Mucosa of stomach (tissue), 1 donor: ENCODE measurements around the gene CD22.

Experiments used
- H3K27me3 ChIP-seq: one replicate; pipeline ENCODE4 v1.7.0; 2013; ENCODE audit warnings: mild to moderate bottlenecking, low read length; ENCODE audit not compliant: control insufficient read depth, insufficient read depth
- H3K36me3 ChIP-seq: one replicate; pipeline ENCODE4 v1.7.0; 2013; ENCODE audit warnings: low read length; ENCODE audit not compliant: control insufficient read depth, insufficient read depth
- H3K4me1 ChIP-seq: one replicate; pipeline ENCODE4 v1.7.0; 2013; ENCODE audit warnings: mild to moderate bottlenecking, low read length; ENCODE audit not compliant: control insufficient read depth, insufficient read depth
- H3K4me3 ChIP-seq: one replicate; pipeline ENCODE4 v1.7.0; 2013; ENCODE audit warnings: low read length
- H3K9ac ChIP-seq: one replicate; pipeline ENCODE4 v1.7.0; 2013; ENCODE audit warnings: mild to moderate bottlenecking, low read length, moderate library complexity
- H3K9me3 ChIP-seq: one replicate; pipeline ENCODE4 v1.7.0; 2013; ENCODE audit warnings: mild to moderate bottlenecking, low read length, moderate library complexity; ENCODE audit not compliant: control insufficient read depth
- donor health status: Pancreatic carcinoma.

Gene CD22

DNA sequence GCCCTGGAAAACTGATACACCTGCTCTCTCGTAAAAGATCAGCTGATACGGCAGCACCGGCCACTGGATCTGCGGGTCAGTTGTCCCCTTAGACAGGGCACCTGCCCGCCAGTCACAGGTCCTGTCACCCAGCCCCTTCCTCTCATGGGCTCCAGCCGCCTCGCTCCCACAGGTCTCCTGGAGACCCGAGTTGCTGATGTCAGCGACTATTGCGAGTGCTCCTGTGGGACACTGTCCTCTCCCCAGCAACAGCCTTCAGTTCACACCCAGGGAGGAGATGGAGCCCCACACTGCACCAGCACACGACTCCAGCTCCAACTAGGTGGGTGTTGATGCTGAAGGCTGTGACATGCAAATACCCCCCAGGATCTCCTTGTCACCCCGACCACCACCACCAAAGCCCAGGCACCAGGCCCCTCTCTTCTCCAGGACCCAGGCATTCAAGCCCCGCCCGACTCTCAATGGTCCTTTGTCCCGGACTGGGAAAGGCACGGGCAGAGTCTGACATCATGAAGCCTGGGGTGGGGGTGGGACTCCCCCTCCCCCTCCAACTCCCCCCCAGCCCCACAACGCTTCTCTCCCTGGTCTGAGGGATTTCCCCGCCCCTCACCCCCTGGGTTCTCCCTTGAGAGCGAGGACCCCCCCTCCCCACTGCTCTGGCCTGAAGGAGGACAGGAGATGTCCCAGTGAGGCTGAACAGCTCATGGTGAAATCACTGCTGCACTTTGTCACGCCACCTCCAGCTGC, 38.4 kb upstream of the CD22 start:
- Histone ChIP-seq H3K4me1 (no peaks in the 10 kb centered on the region), H3K9ac (no peak overlapping the region), H3K4me3 (no peak overlapping the region), H3K27me3 (peaks cover 15% of the 10 kb centered on the region), H3K36me3 (no peaks in the 10 kb centered on the region), H3K9me3 (no peaks in the 10 kb centered on the region)

DNA sequence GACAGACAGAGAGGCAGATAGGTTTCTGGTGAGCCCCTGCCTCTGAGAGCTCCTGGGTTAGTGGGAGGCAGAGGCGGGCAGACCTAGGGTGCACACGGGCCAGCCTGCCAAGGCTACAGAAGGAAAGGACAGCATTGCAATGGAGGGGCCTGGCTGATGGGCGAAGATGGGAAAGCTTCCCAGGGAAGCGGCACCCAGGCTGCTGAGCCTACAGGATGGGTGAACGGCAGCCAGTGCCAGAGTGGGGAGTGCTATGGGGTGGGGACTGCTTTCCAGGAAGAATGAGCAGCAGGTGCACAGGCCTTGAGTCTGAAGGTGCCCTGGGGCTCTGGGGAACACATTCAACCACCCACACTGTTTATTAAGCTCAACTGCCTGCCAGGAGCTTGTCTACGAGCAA, 37.7 kb upstream of the CD22 start:
- Histone ChIP-seq H3K9me3 (no peaks in the 10 kb centered on the region), H3K9ac (no peak overlapping the region), H3K4me1 (no peaks in the 10 kb centered on the region), H3K36me3 (no peaks in the 10 kb centered on the region), H3K4me3 (no peak overlapping the region), H3K27me3 (peaks cover 15% of the 10 kb centered on the region)

DNA sequence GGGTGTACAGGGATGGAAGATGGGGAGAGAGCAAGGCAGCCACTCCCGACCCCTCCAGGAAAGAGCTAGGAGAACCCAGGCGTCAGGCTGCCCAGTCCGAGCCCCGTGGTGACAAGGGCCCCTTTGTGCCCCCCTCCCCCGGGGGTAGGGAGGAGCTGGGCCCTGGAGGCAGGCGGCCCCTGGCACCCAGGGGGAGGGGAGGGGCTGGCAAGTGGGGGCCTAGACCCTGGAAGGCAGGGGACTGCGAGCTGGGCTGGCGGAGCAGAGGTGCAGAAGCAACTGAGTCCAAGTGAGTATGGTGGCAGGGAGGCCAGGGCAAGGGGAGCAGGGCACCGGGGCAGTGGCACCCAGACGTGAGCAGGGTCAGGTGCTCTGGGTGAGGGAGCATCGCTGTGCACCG, 37.1 kb upstream of the CD22 start, which contains the start of gene MAG:
Gene MAG (plus strand): TSS at position 246 of the 400 bp plus-strand sequence. CDS start 3,248 bp downstream, outside the sequence.
- Histone ChIP-seq H3K36me3 (no peaks in the 10 kb centered on the region), H3K27me3 (peaks cover 15% of the 10 kb centered on the region), H3K4me3 (no peak within 1 kb of the TSS), H3K9me3 (no peaks in the 10 kb centered on the region), H3K9ac (no peak within 1 kb of the TSS), H3K4me1 (no peaks in the 10 kb centered on the region)

DNA sequence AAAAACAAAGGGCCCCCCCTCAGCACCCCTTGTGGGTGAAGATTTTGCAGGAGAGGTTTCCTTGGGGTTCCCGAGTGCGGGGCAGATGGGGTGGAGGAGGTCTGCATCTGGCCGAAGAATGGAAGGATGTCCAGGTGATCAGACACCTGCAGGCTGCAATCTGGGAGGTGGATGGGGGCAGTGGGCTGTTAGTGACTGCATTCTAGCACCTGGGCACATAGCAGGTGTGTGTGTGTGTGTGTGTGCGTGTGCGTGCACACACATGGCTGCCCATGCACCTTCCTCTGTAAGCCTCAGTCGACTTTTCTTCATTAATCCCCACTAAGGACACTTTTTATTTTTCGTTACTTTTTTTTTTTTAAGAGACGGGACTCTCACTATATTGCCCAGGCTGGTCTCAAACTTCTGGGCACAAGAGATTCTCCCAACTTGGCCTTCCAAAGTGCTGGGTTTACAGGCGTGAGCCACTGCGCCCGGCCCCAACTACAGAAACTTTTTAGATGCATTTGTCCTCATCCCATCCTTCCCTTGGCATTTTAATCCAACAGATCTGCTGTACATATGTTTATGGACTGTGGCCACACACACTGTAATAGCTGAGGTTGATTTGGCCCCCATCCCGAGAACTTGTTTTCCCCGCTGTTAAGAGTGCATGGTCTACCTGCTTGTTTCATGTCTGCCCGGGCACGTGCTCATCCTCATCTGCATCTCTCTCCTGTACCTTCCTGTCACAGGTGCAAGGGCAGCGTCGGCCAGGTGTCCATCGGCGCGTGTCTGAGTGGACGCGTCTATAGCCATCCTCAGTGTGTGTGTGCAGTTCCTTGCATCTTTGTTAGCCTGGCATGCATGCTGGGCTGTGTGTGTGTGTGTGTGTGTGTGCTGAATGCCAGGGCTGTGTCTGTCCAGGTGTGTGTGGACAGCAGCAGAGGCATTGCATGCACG, 36.3 kb upstream of the CD22 start:
- H3K9me3 ChIP-seq = no peaks in the 10 kb centered on the region
- no peak overlapping the region for H3K9ac ChIP-seq
- H3K27me3 ChIP-seq = peaks cover 21% of the 10 kb centered on the region
- no peak overlapping the region for H3K4me3 ChIP-seq
- no peaks in the 10 kb centered on the region for H3K4me1 ChIP-seq
- H3K36me3 ChIP-seq = no peaks in the 10 kb centered on the region

DNA sequence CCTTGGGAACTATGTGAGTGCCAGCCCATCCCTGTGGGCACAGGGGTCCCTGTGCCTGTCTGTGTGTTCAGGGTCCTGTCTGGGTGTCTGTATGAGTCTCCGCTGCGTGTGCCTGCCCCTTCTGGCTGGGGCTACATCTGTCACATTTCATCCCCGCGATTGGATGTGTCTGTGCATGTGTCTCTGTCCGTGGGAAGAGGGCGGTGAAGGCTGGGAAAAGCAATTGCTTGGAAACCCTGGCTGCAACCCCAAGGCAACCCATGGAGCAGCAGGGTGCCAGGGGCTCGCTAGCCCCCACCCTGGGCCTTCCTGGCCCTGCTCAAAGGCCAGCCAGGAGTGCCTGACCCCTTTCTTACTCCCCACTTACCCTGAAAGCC, 35.6 kb upstream of the CD22 start:
- peaks cover 26% of the 10 kb centered on the region for H3K27me3 ChIP-seq
- no peaks in the 10 kb centered on the region for H3K36me3 ChIP-seq
- no peak overlapping the region for H3K9ac ChIP-seq
- H3K4me1 ChIP-seq = no peaks in the 10 kb centered on the region
- no peaks in the 10 kb centered on the region for H3K9me3 ChIP-seq
- no peak overlapping the region for H3K4me3 ChIP-seq

DNA sequence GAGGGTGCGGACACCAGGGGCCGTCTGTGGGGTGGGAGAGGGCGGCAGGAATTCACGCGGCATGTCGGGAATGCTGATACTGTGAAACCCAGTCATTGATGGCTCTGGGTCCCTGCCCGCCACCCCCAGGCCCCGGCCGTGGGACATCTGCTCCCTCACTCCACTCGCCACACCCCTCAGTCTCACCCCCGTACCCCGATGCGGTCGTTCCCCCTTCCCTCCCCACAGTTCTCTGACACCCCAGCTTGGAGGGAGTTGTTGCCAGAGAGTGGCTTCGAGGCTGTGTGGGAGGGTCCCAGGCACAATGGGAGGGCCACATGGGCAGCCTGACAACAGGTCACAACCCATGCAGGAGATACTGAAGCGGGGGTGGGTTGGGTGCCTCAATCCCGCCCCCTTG, 35.2 kb upstream of the CD22 start:
- H3K4me3 ChIP-seq = no peak overlapping the region
- H3K27me3 ChIP-seq = peaks cover 26% of the 10 kb centered on the region
- no peaks in the 10 kb centered on the region for H3K9me3 ChIP-seq
- no peaks in the 10 kb centered on the region for H3K4me1 ChIP-seq
- H3K36me3 ChIP-seq = no peaks in the 10 kb centered on the region
- no peak overlapping the region for H3K9ac ChIP-seq

DNA sequence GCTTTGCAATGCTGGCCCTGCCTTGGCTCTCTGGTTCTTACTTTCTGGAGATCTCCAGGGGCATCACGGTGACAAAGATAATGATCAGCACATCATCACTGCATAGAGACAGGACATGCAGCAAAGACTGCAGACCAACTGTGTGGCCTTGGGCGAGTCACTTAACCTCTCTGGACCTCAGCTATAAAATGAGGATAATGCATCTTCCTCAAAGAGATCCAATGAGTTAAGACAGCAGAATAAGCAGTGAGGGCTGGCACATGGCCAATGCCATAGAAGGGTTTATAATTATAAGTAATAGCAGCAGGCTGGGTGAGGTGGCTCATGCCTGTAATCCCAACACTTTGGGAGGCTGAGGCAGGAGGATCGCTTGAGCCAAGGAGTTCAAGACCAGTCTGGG, 34.7 kb upstream of the CD22 start:
- H3K9me3 ChIP-seq = no peaks in the 10 kb centered on the region
- no peak overlapping the region for H3K4me3 ChIP-seq
- H3K27me3 ChIP-seq = peaks cover 29% of the 10 kb centered on the region
- H3K36me3 ChIP-seq = no peaks in the 10 kb centered on the region
- H3K9ac ChIP-seq = no peak overlapping the region
- H3K4me1 ChIP-seq = no peaks in the 10 kb centered on the region

DNA sequence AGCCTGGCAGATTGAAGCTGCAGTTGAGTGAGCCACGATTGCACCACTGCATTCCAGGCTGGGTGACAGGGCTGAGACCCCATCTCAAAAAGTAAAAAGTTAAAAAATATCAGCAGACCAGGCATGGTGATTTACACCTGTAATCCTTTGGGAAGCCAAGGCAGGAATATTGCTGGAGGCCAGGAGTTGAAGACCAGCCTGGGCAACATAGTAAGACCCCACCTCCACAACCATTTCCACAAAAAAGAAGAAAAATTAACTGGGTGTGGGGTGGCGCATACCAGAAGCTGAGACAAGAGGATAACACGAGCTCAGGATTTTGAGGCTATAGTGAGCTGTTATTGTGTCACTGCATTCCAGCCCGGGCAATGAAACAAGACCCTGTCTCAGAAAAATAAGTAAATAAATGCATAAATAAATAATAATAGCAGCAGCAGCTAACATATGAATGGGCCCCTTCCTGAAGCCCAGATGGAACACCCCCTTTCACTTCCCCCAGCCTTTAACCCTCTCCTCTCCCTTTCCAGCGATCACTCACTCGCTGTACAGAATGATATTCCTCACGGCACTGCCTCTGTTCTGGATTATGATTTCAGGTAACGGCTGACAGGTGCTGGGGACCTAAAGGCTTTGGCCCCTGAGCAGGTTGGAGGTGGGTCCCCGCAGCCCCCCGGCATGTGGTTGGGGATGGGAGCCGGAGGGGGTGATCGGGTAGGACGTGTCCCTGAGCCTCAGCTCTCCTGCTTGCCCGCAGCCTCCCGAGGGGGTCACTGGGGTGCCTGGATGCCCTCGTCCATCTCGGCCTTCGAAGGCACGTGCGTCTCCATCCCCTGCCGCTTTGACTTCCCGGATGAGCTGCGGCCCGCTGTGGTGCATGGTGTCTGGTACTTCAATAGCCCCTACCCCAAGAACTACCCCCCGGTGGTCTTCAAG, 33.9 kb upstream of the CD22 start:
- Histone ChIP-seq H3K36me3 (no peaks in the 10 kb centered on the region), H3K4me1 (no peaks in the 10 kb centered on the region), H3K9ac (no peak overlapping the region), H3K9me3 (no peaks in the 10 kb centered on the region), H3K27me3 (peaks cover 29% of the 10 kb centered on the region), H3K4me3 (no peak overlapping the region)

DNA sequence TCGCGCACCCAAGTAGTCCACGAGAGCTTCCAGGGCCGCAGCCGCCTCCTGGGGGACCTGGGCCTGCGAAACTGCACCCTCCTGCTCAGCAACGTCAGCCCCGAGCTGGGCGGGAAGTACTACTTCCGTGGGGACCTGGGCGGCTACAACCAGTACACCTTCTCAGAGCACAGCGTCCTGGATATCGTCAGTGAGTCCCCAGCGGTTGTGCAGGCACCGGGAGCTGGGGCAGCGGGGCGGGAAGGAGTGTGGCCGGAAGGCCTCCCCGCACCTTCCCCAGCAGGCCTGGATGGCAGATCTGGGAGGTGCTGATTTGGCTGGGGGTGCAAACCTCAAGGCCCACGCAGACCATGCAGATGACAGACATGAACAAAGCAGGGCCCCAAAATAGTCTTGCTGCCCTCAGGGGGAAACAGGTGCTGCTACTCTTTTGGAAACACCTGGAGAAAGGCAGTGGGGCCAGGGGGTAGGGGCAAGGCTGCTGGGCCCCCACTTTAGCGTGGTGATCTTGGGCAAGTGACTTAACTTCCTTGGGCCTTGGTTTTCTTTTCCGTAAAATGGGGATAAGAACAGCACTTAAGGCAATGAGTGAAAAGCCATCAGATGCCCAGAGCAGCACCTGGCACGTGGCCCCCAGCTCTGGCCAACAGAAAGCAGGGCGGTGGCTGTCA, 33.1 kb upstream of the CD22 start:
- Histone ChIP-seq H3K4me3 (no peak overlapping the region), H3K4me1 (no peaks in the 10 kb centered on the region), H3K9ac (no peak overlapping the region), H3K9me3 (no peaks in the 10 kb centered on the region), H3K27me3 (peaks cover 29% of the 10 kb centered on the region), H3K36me3 (no peaks in the 10 kb centered on the region)

DNA sequence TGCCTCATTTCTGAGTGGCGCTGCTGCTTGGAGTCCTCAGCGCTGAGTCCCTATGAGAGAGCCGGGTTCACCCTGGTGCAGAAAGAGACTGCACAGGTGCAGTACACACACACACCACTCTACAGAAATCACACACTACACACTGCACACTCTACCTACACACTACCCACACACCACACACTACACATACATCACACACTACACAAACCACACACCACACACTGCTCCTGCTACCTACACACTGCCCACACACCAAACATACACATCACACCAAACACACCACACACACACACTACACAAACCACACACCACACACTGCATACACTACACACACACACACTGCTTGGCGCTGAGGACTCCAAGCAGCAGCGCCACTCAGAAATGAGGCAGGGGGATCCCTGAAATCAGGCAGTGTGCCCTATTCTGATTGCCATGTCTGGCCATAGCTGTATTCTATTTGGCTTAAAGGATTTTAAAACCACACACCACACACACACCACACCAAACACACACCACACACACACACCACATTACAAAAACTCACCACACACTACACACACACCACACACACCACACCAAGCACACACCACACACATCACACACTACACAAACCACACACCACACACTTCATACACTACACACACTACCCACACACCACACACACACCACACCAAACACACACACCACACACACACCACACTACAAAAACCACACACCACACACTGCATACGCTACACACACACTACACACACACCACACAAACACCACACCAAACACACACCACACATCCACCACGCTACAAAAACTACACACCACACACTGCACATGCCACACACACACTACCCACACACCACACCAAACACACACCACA, 32.1 kb upstream of the CD22 start:
- no peak overlapping the region for H3K9ac ChIP-seq
- H3K4me1 ChIP-seq = no peaks in the 10 kb centered on the region
- no peak overlapping the region for H3K4me3 ChIP-seq
- no peaks in the 10 kb centered on the region for H3K36me3 ChIP-seq
- no peaks in the 10 kb centered on the region for H3K9me3 ChIP-seq
- H3K27me3 ChIP-seq = peaks cover 29% of the 10 kb centered on the region

DNA sequence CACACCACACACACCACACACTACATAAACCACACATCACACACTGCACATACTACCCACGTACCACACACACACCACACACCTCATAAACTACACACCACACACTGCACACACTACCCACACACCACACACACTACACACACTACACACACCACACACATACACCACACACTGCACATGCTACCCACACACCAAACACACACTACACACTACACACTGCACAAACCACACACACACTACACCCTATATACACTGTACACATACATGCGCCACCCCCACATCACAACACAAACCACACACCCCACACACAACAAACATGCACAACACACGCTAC, 31.5 kb upstream of the CD22 start:
- H3K4me3 ChIP-seq = no peak overlapping the region
- H3K27me3 ChIP-seq = peaks cover 29% of the 10 kb centered on the region
- H3K9me3 ChIP-seq = no peaks in the 10 kb centered on the region
- H3K36me3 ChIP-seq = no peaks in the 10 kb centered on the region
- H3K4me1 ChIP-seq = no peaks in the 10 kb centered on the region
- H3K9ac ChIP-seq = no peak overlapping the region
